ENCODE data around the gene DTL.
A peak's percentile ranks its signal among the peaks of the same experiment; 100 is the strongest.

Gene DTL

GRCh38 chr1:212091438-212092121 lies 56.0 kb downstream of the DTL start:
- DNase-seq (ENCODE audit: low spot score) = no peak

DNA sequence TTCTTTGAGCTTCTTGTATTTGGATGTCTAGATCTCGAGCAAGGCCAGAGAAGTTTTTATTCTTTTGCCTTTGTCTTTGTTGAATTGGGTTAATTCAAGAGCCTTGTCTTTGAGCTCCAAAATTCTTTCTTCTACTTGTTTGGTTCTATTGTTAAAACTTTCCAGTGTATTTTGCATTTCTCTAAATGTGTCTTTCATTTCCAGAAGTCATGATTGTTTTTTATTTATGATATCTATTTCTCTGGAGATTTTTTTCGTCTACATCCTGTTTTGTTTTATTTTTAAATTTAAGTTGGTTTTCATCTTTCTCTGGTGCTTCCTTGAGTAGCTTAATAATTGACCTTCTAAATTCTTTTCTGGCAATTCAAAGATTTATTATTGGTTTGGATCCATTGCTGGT lies 61.8 kb downstream of the DTL start:
- DNase-seq (ENCODE audit: low spot score) = no peak

DNA sequence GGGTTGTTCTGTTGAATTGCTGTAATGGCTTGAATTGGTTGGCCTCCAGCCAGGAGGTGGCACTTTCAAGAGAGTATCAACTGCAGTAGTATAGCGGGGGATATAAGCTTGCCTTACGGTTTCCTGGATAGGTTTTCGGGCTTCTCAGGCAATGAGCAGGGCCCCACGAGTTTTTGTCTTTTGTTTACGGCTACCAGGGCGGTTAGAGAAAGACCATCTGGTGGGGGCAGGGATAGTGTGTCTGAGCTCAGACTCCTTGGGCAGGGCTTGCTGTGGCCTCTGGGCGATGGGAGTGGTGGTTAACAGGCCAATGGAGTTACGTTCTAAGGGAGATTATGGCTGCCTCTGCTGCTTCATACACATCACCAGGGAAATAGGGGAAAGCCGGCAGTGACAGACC lies 62.8 kb downstream of the DTL start:
- DNase-seq (ENCODE audit: low spot score) = no peak

DNA sequence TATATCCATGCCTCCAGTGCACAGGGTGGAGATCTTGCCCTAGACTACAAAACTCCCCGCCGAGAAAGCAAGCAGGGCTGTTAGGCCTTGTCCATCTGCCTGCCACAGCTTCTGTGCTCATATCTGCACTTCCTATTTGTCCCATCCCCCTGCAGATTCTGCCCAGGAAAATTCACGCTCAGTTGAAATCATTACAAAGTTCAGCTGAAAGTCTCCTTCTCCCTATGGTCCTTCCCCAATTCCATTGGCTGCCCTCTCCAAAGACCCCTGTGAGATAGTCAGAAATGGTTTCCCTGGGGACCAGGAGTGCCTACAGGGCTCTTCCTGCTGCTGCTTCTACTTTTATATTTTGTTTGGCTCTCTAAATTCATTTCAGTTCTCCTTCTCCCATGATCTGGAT lies 63.2 kb downstream of the DTL start:
- no peak for DNase-seq (ENCODE audit: low spot score)

DNA sequence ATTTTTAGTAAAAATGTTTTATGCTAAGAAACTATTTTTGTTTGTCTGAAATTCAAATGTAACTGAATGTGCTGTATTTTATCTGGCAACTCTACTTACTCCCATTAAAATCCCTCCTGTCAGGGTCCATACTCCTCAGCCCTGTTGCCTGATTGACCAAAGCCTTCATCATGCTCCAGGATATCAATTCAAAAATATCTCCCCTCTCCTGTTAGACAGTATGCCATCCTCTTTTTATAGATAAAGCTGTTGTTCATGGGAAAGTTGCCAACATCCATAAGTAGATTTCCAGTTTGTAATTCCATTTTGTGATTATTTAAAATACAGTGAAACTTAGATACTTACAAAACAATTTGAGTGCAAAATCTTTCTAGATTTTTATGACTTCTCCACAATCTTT lies 65.7 kb downstream of the DTL start:
- DNase-seq (ENCODE audit: low spot score) = no peak

- DNase-seq (ENCODE audit: low spot score) = no peak
Observed at GRCh38 chr1:212101735-212102134, 66.2 kb downstream of the DTL start.

DNA sequence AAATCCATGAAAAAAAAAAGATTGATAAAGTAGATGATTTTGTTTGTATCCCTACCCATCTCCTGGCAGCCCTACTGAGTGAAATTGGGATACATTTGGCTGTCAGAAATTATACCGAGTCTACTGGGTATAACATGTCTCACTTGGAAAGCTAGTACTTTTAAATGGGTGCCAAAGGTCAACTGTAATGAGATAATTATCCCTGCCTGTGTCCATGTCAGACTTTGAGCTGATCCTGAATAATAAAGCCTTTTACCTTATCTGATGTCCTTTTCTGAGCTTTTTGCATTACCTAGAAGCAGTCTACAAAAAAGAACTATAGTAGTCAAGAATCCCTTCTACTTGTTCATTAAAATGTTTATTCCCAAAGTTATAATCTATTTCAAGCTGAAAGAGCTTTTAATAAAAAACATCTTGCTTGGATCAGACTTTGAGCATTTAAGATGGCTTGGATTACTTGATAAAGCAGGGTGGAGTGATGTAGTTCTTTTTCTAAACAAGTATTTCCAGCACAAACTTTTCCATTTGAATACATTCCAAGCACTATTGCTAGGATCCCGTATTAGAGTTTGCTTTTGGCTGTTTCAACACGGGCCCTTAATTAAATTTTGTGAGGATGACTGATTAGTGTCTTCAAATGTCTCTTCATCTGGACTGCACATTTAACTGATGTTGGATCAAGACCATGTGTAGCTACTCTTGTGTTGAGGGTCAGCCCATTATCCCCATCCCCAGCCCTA lies 69.2 kb downstream of the DTL start:
- DNase-seq (ENCODE audit: low spot score) = no peak

DNA sequence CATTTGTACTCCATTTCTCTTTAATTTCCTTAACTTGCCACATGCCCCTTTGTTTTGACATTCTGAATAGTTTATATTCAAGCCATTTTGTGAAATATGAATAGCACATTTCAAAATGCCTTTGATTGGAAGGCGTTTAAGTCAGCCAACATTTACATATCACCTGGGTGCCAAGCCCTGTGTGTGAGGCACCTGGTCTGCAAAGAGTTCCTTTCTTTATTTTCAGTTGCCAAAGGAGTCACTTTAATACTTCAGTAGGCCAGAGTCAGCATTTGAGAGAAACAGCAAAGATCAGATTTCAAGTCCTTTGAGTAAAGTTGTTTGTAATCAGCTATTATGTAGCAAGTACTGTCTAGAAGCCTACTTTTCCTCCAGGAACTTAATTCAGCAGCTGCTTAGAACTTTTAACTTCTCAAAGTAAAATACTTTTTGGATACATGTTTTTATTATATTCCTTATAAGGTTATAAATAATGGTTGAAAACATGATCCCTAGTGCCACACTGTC lies 70.8 kb downstream of the DTL start:
- no peak for DNase-seq (ENCODE audit: low spot score)

- no peak for DNase-seq (ENCODE audit: low spot score)
Observed at GRCh38 chr1:212107481-212107880, 71.9 kb downstream of the DTL start.

DNA sequence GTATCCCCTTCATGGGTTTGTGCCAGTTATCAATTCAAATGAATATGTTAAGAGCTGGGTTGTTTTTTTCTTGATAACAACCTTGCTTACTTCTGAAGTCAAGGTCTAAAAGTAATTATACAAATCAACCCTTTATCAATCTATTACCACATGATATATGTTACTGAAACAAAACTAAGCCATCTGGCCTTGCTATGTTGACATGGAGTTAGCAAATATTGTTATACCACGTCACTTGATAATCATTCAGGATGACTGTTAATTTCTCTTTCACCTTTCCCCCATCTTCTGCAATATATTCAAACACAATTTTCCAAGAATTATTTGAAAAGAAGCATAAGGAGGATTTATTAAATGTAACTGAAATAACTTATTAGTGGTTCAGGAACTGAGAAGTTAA lies 72.6 kb downstream of the DTL start:
- no peak for DNase-seq (ENCODE audit: low spot score)

DNA sequence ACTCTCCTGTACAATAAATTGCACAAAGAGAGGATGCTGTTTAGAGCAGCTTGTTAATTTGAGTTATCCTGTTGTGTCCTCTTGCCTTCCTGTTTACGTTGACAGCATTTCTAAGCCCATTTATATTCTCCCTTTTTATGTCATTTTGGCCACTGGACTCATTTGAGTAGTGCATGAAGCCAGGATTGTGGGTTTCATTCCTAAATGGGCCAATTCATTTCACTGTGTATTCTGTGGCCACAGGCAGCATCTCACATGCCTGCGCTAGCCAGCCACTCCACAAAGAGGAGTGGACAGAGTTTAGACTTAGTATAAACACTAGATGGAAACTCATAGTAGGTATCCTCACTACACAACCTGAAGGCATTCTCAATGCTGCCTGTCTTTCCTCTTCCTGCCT lies 73.4 kb downstream of the DTL start:
- no peak for DNase-seq (ENCODE audit: low spot score)

DNA sequence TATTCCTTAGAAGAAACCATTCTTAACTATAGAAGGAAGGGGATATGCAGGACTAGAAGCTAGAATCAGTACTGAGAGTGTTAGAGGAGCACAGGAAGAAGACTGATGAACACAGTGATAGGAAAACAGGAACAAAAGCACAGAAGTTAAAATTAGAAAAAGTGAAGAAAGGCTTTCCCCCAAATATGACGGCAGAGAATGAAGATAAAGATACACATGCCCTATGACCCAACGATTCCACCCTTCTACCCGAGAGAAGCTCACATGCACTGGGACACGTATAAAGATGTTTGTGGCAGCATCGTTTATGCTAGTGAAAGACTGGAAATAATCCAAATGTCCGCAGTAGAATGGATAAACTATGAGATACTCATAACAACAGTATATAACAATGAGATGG lies 74.2 kb downstream of the DTL start:
- no peak for DNase-seq (ENCODE audit: low spot score)

GRCh38 chr1:212110617-212111016 lies 75.1 kb downstream of the DTL start:
- DNase-seq (ENCODE audit: low spot score) = no peak

DNA sequence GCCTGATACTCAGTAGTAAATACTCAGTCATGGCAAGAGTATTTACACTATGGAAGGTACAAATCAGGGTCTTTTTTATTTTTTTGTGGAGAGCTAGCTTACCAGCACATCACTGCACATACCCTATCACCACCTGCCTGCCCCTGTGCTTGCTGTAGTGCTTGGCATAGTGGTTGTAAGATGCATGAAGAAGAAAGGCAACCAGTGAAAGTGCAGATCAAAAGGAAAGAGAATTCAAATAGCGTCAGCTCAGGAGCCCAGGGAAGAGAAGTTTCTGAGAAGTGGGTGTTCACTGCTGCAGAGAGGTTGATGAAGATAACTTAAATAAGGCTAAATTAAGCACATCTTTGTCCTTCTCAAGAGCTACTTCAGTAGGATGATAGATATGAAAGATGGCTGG lies 76.0 kb downstream of the DTL start:
- DNase-seq (ENCODE audit: low spot score) = no peak

- DNase-seq (ENCODE audit: low spot score) = no peak
Observed at GRCh38 chr1:212113706-212114105, 78.2 kb downstream of the DTL start.

DNA sequence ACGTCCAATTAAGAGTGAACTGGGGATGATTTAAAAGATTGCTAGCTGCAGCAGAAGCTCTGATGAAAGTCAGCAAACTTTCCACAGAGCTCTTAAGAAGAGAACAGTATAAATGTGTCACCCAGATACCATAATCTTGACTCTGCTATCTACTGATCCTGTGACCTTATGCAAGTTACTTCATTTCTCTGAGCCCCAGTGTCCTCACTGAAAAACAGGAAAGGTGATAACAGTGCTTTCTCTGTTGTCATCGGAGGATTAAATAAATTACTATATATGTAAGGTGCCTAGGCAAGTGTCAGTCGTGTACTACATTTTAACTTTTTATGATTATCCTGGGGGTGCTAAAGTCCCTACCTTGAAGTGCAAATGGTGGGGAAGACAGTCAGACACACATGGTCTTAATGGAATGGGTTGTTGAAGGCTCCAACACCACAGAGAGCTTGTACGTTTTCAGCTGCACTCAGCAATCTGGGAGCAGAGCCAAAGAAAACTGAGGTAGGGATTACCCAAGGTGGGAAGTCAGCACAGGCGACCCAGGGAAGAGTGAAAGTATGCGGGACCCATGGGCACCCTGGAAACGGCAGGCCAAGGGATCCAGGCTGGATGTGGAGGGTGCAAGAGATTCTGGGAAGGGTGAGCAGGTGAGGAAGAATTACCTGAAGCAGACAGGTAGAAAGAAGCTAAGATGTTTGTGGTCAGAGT lies 82.8 kb downstream of the DTL start:
- DNase-seq (ENCODE audit: low spot score) = no peak

GRCh38 chr1:212118872-212119260 lies 83.3 kb downstream of the DTL start:
- no peak for DNase-seq (ENCODE audit: low spot score)

- no peak for DNase-seq (ENCODE audit: low spot score)
Observed at GRCh38 chr1:212119397-212119837, 83.9 kb downstream of the DTL start.

- no peak for DNase-seq (ENCODE audit: low spot score)
Observed at GRCh38 chr1:212119863-212120262, 84.3 kb downstream of the DTL start.

DNA sequence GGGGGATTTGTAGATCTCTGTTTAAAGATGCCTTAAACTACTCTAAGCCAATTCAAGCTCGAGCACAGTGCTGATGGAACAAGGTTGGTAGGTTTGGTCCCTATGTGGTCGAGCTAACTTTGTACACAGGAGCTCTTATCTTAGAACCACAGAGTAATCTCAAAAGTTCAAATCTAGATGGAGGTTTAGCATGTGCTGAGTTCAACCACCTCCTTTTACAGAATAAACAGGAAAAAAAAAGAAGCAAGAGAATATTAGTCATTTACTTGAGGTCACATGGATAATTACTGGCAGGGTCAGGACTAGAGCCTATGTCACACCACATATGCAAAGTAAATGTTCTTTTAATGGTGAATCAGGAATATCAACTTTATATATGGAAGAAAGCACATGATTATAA lies 86.2 kb downstream of the DTL start:
- no peak for DNase-seq (ENCODE audit: low spot score)

GRCh38 chr1:212124690-212125582 lies 89.4 kb downstream of the DTL start:
- peak; percentile 58 for DNase-seq (ENCODE audit: low spot score)

GRCh38 chr1:212125654-212126053 lies 90.1 kb downstream of the DTL start:
- no peak for DNase-seq (ENCODE audit: low spot score)
